Dermis blood vessel endothelial cell (primary cell): Measurements from ENCODE around the gene AGR2. TPM values are rescaled to one million over a fixed set of nuclear protein-coding genes. Genes with fewer than 3 reads are reported as not detected.

Source experiments
- DNase-seq: peaks from one replicate; pipeline ENCODE4 v3.0.0; 2010
- total RNA-seq: library from RNA; depleted of rRNA; stranded (reverse); fragments of >200 nt; gene quantifications from 2 replicates; pipeline ENCODE4 v1.2.3, GENCODE V29; 2014

Gene AGR2
- total RNA-seq, 1 donor from 2014 or later = 0.51 TPM

GRCh38 chr7:16812542-16813231, 7.9 kb upstream of the AGR2 start:
- no peak for DNase-seq

DNA sequence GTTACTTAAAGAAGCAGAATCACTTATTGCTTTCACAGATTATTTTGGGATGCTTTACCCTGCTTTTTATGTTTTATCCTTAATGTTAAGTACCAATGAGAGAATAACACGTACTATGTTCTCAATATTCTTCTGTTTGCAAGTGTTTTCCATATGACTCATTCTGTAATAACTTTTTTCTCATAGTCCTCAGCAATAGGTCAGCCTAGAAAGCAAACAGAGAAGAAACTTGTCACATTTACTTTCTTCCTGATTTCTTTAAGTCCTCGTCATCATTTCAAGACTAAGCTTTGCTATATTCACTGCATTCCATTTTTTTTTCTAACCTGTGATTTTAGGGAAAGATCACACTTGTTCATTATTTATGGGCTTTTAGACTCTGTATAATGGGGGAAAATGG, 6.8 kb upstream of the AGR2 start:
- peak; percentile 13 for DNase-seq

DNA sequence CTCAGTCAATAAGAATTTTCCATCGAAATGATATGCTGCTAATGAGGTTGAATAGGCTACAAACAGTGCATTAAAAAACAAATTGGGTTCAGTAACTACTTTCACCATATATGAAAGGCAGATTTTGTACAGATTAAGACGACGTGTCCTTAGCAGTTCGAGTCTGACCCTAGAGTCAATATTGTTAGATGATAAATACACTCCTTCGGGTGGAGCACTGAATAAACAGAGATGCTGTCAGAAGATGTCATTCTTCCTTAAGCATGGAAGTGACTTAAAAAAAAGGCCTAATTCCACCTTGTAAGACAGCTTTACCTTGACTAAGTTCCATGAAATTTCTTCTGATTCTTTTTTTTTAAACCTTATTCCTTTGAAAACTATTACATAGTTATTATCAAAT, 5.8 kb upstream of the AGR2 start:
- DNase-seq = no peak

- DNase-seq = no peak
Observed at GRCh38 chr7:16810112-16810511, 5.3 kb upstream of the AGR2 start.

- no peak for DNase-seq
Observed at GRCh38 chr7:16805441-16805840, 642 bp upstream of the AGR2 start.

- no peak for DNase-seq
Observed at GRCh38 chr7:16803881-16804673, 722 bp downstream of the AGR2 start.

DNA sequence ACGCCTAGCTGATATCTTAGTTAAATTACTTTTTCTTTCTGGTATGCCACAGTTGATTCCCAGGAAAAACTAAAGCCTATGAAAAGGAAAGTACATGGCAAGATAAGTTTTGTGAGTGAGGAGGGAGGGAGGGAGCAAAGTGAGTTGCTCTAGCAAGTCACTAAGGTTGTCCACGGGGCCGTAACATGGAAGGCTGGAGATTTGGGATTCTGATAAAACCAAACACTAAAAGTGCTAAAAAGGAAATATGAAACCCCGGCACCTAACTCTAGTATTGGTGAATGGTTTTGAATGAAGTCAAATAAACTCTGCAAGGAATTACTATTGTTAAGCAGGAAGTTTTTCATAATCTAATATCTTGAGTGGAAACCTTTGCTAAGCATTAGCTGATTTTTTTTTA, 1.7 kb downstream of the AGR2 start:
- no peak for DNase-seq

DNA sequence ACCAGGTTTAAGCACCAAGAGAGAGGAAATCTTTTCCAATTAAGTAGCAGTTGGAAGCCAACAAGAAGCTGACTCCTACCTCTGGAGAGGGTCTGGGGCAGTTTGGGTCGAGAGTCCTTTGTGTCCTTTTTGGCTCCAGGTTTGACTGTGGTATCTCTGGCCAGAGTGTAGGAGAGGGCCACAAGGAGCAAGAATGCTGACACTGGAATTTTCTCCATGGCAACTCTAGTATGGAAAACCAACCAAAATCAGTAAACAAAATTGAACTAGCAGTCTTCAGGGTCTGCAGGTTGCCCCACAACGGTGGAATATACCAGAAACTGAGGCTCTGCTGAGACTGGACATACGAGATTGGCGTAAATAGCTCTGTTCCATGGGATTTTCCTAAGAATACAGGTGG, 3.2 kb downstream of the AGR2 start:
- DNase-seq = no peak

DNA sequence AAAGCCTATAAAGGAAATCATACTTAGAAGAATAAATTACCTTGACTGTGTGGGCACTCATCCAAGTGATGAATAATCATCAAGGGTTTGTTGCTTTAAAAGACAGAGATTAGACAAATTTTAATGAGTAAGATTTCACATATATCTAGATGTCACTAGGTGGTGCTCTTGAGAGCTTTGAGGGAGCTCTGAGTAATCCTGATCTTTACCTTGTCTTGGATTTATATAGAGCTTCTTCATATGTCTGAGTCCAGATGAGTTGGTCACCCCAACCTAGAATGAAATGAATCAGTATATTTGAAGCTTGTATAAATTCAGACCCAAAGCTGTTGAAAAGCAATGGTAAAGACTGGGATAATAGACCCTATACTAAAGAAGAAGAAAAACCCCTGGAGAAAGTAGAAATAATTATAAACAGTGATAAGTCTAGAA, 3.7 kb downstream of the AGR2 start:
- DNase-seq = peak; percentile 68

DNA sequence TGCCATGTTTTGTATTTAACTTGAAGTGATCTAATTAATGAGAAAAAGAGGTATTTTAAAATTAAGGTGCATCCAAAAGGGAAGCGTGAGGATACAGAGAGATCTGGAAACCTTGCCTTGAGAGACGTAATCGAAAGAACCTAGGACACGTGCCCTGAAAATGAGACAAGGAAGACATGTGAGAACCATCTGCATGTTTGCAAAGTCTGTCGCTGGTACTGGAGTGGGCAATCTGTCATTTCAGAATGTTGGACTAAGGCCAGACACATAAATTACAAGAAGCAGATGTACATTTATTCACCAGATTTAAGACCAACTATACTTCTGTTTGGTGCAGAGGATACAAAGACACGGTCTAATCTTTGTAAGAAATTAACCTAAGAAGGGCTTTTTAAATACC, 9.2 kb downstream of the AGR2 start:
- no peak for DNase-seq

DNA sequence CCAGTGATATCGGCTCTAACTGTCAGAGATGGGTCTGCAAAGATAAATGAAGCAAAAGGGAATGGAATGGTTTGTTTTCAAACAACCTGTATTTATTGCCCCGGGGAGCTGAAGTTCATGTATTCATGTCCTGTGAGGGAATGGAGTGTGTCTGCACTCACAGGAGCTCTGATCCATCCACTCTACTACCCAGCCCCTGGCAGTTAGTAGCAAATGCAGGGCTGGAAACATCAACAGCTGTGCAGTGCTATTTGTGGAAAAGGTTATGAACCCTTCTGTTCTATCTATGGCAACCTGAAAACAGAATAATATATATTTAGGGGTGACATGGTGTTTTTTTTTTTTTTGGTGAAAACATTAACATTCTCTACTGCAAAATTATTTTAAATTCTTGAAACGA, 9.8 kb downstream of the AGR2 start:
- no peak for DNase-seq

DNA sequence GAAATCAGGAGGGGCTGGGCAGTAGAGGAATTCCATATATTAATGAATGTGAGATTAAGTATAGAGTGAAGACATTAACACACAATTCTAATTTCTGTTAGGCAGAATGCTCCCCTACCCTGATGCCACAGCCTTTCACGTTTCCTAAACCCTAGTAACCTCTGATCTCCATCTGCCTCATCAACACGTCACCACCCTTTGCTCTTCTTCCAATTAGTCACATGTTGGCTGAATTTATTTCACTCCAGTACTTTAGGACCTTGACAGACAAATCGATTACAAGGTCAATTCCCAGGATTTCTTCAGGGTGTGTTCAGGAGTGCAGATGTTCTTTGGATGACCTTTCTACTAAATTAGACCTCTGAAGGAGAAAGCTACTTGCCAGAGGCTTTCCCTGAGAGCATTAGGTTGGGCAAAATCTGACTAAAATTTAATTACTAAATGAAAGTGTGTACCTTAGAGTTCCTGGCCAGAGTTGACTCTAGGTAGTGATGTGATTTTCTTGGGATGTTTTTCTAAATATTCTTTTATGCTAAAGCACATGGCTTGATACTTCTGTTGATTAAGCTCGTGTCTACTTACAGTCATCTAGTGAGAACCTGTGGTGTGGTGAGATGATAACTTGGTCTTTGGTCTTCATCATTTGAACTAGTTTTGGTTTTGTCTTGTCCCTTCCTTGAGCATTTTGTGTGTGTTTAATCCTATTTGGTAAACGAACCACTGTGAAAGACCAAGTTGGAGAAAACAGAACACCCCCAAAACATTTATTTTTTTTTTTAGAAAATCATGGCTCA, 12.7 kb downstream of the AGR2 start:
- no peak for DNase-seq

GRCh38 chr7:16791071-16791470, 13.7 kb downstream of the AGR2 start:
- peak; percentile 36 for DNase-seq

DNA sequence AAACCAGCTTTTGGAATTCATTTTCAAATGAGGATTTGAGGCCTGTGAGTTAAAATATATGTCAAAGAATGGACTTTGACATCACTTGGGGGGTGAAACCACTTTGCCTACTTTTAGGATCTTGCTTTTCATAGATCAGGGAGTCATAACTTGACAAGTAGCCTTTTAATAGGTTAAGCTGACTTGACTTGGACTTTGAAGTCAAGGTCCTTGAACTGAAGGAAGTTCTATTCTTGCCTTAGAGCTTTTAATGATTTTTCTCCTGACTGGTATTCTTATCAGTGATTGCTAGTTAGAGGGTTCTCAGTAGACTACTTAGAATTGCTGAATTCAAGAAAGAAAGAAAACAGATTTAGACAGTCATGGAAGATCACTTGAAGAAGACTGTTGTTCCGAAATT, 17.7 kb downstream of the AGR2 start:
- no peak for DNase-seq

DNA sequence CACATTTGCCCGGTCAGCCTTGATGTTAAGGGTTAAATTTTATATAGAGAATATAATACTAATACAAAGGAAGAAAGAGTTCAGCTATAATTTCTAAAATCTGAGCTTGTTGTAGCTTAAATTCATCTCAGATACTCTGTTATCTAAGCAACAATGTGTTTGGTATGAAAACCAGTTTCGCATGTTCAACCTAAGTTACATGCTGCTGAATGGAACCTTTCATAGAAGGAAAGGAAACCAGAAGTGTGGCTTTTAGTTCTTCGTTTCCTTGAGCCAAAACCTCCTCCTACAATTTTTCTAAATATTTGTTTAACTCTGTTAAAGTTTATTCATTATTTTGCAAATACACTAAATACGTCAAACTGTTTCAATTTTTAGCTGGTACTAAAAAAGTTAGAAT, 18.5 kb downstream of the AGR2 start:
- no peak for DNase-seq

GRCh38 chr7:16785846-16786245, 19.0 kb downstream of the AGR2 start:
- DNase-seq = no peak

- DNase-seq = no peak
Observed at GRCh38 chr7:16785321-16785720, 19.5 kb downstream of the AGR2 start.

GRCh38 chr7:16780596-16780995, 24.2 kb downstream of the AGR2 start:
- DNase-seq = no peak

GRCh38 chr7:16779051-16779450, 25.7 kb downstream of the AGR2 start:
- DNase-seq = no peak

DNA sequence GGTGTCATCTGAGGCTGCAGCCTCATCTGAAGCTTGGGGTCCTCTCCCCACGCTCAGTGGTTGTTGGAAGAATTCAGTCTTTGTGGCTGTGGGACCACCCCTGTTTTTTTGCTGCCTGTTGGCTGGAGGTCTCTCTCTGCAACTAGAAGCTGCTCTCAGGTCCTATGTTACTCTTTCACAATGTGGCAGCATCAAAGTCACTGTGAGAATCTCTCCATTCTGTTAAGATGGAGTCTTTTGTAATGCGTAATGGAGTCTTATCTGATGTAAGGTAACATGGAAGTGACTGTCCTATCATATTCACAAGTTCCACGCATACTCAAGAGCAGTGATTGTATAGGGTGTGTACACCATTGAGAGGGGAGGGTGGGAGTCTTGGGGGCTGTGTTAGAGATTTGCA, 26.3 kb downstream of the AGR2 start:
- DNase-seq = no peak

DNA sequence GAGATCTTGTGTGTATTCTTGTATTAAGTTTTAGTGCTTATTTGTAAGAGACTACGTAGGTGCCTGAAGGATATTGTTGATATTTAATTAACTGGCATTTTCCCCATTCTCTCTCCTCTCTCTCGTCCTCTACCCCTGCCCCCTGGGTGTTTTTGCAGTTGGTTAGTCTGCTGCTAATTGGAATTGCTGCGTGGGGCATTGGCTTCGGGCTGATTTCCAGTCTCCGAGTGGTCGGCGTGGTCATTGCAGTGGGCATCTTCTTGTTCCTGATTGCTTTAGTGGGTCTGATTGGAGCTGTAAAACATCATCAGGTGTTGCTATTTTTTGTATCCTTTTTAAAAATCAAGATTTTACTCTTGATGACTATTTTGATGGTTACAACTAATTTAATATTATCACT, 28.7 kb downstream of the AGR2 start:
- no peak for DNase-seq

DNA sequence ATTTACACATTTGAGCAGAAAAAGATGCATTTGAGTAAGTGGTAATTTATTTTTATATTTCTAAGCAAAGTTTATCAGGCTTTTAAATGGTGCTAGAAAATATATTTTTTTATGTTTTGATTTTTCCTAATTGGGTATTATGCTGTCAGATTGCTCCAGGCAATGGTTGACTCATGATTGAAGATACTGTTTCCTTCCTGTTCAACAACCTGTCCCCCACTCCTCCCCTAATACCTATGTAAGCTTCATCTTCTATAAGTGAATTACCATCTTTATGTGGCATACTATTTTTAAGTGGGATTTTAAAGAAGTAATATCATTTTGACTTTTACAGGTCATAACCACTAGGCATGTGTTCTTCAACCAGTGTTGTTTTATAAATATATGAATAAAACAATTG, 29.8 kb downstream of the AGR2 start:
- no peak for DNase-seq

DNA sequence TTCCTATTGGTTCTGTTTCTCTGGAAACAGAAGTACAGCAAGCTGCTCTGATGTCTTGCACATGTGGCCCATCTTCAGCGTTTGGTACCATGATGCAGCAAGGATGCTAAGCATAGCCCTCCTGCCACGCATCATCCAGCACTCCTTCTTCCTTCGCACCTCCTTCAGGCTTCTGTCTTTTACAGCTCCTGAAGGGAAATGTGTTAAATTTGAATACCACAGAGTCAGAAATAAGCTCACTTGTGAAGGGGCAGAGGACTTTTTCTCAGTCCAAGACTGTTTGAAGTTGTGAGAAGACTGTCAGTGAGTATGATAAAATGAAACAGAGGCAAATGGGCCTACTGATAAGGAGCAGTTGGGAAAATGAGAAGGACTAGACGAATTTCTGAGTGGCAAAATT, 30.5 kb downstream of the AGR2 start:
- no peak for DNase-seq

DNA sequence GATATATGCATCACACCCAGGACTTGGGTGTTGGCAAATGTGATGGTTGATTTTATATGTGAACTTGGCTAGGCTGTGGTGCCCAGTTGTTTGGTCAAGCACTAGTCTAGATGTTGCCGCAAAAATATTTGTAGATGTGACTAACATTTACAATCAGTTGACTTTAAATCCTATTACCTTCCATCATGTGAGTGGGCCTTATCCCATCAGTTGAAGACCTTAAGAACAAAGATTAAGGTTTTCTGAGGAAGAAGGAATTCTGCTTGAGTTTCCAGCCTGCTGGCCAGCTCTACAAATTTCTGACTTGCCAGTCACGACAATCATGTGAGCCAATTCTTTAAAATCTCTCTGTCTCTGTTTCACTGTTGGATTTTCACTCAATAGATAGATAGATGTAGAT, 30.9 kb downstream of the AGR2 start:
- no peak for DNase-seq
